ENCODE measurements around the gene CDKN1A. TPM values are rescaled to one million over a fixed set of nuclear protein-coding genes. Genes with fewer than 3 reads are reported as not detected.

Gene CDKN1A
- total RNA-seq, 1 experiment from 2014 or later, result 17.4 TPM

- Mint-ChIP-seq H3K27me3 (ENCODE audit: low read depth) (peaks cover 15% of the 10 kb centered on the region), H3K27ac (peak overlapping the region in 1 of 3 experiments; percentile 21; a peak in 1 of 7 replicates)
- H3K56ac ChIP-seq (ENCODE audit: insufficient read length, low read depth, low read length), result no peak overlapping the region
Measured at GRCh38 chr6:36674942-36675341, 3.6 kb upstream of the CDKN1A start.

More at GRCh38 chr6:36674942-36675341, 3.6 kb upstream of the CDKN1A start:
- Histone ChIP-seq H3K79me2 (ENCODE audit: insufficient read depth, low read length) (no peaks in the 10 kb centered on the region), H2BK120ac (ENCODE audit: low read depth, low read length, poor library complexity, severe bottlenecking) (no peak overlapping the region), H3K4me2 (ENCODE audit: insufficient read depth, insufficient read length, low read length) (no peak overlapping the region), H3K9me3 (ENCODE audit: control insufficient read depth, low read depth, low read length) (no peaks in the 10 kb centered on the region), H2BK20ac (ENCODE audit: low read depth, low read length, poor library complexity, severe bottlenecking) (no peak overlapping the region), H2AFZ (ENCODE audit: low read length) (no peak overlapping the region), H3K27ac (ENCODE audit: insufficient read length, low read depth, low read length) (no peak overlapping the region), H4K8ac (replicated peaks; ENCODE audit: insufficient read length, low read depth, low read length) (no peak overlapping the region), H2AK5ac (ENCODE audit: insufficient read length, low read length) (no peak overlapping the region), H2BK5ac (ENCODE audit: insufficient read length, low read length) (no peak overlapping the region), H3K27me3 (ENCODE audit: insufficient read depth, low read length) (peaks cover 5% of the 10 kb centered on the region; the same call in 1 of the 2 replicates), H3K14ac (ENCODE audit: insufficient read depth, low read length) (no peak overlapping the region), H3K4me1 (ENCODE audit: insufficient read depth, low read length) (peaks cover 6% of the 10 kb centered on the region; the same call in 1 of the 2 replicates), H3T11ph (ENCODE audit: low read length) (no peak overlapping the region), H3K18ac (ENCODE audit: insufficient read length, low read depth, low read length) (no peak overlapping the region), H4K20me1 (ENCODE audit: control insufficient read depth, insufficient read depth, insufficient read length) (no peaks in the 10 kb centered on the region), H2BK12ac (ENCODE audit: insufficient read length, low read depth, low read length) (no peak overlapping the region), H3K79me1 (ENCODE audit: insufficient read depth, low read depth, low read length, poor library complexity, severe bottlenecking) (no peaks in the 10 kb centered on the region), H3K23me2 (ENCODE audit: insufficient read length, low read depth, low read length, poor library complexity, severe bottlenecking) (peaks cover 10% of the 10 kb centered on the region), H3K4ac (ENCODE audit: low read depth, low read length) (no peak overlapping the region), H3K9ac (ENCODE audit: extremely low read depth, insufficient read length, low read length) (no peak overlapping the region), H2BK15ac (ENCODE audit: low read depth, low read length) (no peak overlapping the region), H3K23ac (ENCODE audit: insufficient read length, low read depth, low read length) (no peak overlapping the region), H4K91ac (ENCODE audit: insufficient read length, low read depth, low read length) (no peak overlapping the region), H4K5ac (ENCODE audit: insufficient read length, low read depth, low read length) (no peak overlapping the region)
- DNase-seq, result no peak
- no CpG with 5 or more reads among the region's 7 CpGs for WGBS (ENCODE audit: extremely low coverage, insufficient read length, low lambda C conversion rate)
- Mint-ChIP-seq H3K9me3 (no peaks in the 10 kb centered on the region; a peak in 1 of 5 replicates), H3K4me3 (no peak overlapping the region), H3K4me1 (peaks cover 33 to 36% of the 10 kb centered on the region in 2 experiments), H3K36me3 (ENCODE audit: insufficient read depth in 1 of 3, low read depth in 3 of 3) (no peaks in the 10 kb centered on the region)
- no peak for TF ChIP-seq CTCF (conservative IDR thresholded peaks at IDR 0.05)

Data from H9 (cell line).